ENCODE data around the gene GLOD5.

The GLOD5 gene

GRCh38 chrX:48781705-48782104, 20.2 kb downstream of the GLOD5 start:
- H3K9ac ChIP-seq (ENCODE audit: low read length): no peak overlapping the region
- no peak overlapping the region for H3K4me3 ChIP-seq (ENCODE audit: low read length)
- no peaks in the 10 kb centered on the region for H3K79me2 ChIP-seq (ENCODE audit: low read length)
- TF ChIP-seq EZH2phosphoT487 (IDR thresholded peaks at IDR 0.05; ENCODE audit: low read depth): no peak
- TF ChIP-seq CTCF (IDR thresholded peaks at IDR 0.05; ENCODE audit: low read depth, low read length): no peak
- no peaks in the 10 kb centered on the region for H4K20me1 ChIP-seq (ENCODE audit: insufficient read depth, low read length)
- H3K4me1 ChIP-seq (ENCODE audit: low read length): no peaks in the 10 kb centered on the region
- H3K9me3 ChIP-seq (ENCODE audit: insufficient read depth, low read length): no peaks in the 10 kb centered on the region
- H3K36me3 ChIP-seq (replicated peaks; ENCODE audit: low read depth, low read length): no peaks in the 10 kb centered on the region
- H3K4me2 ChIP-seq (ENCODE audit: low read length): no peak overlapping the region
- no peak overlapping the region for H2AFZ ChIP-seq (ENCODE audit: low read depth, low read length)
- no peak overlapping the region for H3K27ac ChIP-seq (ENCODE audit: low read length)
- no peaks in the 10 kb centered on the region; the same call in 1 of the 2 replicates for H3K27me3 ChIP-seq (ENCODE audit: low read depth, low read length)

- H3K9me3 ChIP-seq (ENCODE audit: insufficient read depth, low read length): no peaks in the 10 kb centered on the region
- H3K36me3 ChIP-seq (replicated peaks; ENCODE audit: low read depth, low read length): no peaks in the 10 kb centered on the region
- H3K27ac ChIP-seq (ENCODE audit: low read length): no peak overlapping the region
- no peaks in the 10 kb centered on the region for H3K79me2 ChIP-seq (ENCODE audit: low read length)
- no peak overlapping the region for H3K4me3 ChIP-seq (ENCODE audit: low read length)
- no peak for TF ChIP-seq EZH2phosphoT487 (IDR thresholded peaks at IDR 0.05; ENCODE audit: low read depth)
- no peak for TF ChIP-seq CTCF (IDR thresholded peaks at IDR 0.05; ENCODE audit: low read depth, low read length)
- no peak overlapping the region for H3K4me2 ChIP-seq (ENCODE audit: low read length)
- no peaks in the 10 kb centered on the region; the same call in 1 of the 2 replicates for H3K27me3 ChIP-seq (ENCODE audit: low read depth, low read length)
- no peaks in the 10 kb centered on the region for H4K20me1 ChIP-seq (ENCODE audit: insufficient read depth, low read length)
- H3K4me1 ChIP-seq (ENCODE audit: low read length): no peaks in the 10 kb centered on the region
- no peak overlapping the region for H3K9ac ChIP-seq (ENCODE audit: low read length)
- H2AFZ ChIP-seq (ENCODE audit: low read depth, low read length): no peak overlapping the region
Observed at GRCh38 chrX:48782216-48782615, 20.7 kb downstream of the GLOD5 start.

- Histone ChIP-seq H3K9me3 (ENCODE audit: insufficient read depth, low read length) (no peaks in the 10 kb centered on the region), H2AFZ (ENCODE audit: low read depth, low read length) (no peak overlapping the region), H3K4me1 (ENCODE audit: low read length) (no peaks in the 10 kb centered on the region), H3K4me3 (ENCODE audit: low read length) (no peak overlapping the region), H3K79me2 (ENCODE audit: low read length) (no peaks in the 10 kb centered on the region), H3K9ac (ENCODE audit: low read length) (no peak overlapping the region), H3K27ac (ENCODE audit: low read length) (no peak overlapping the region), H4K20me1 (ENCODE audit: insufficient read depth, low read length) (no peaks in the 10 kb centered on the region), H3K36me3 (replicated peaks; ENCODE audit: low read depth, low read length) (no peaks in the 10 kb centered on the region), H3K4me2 (ENCODE audit: low read length) (no peak overlapping the region), H3K27me3 (ENCODE audit: low read depth, low read length) (no peaks in the 10 kb centered on the region)
- TF ChIP-seq EZH2phosphoT487 (IDR thresholded peaks at IDR 0.05; ENCODE audit: low read depth) (no peak), CTCF (IDR thresholded peaks at IDR 0.05; ENCODE audit: low read depth, low read length) (no peak)
Observed at GRCh38 chrX:48782795-48783194, 21.2 kb downstream of the GLOD5 start.

- Histone ChIP-seq H3K79me2 (ENCODE audit: low read length) (no peaks in the 10 kb centered on the region), H3K4me3 (ENCODE audit: low read length) (no peak overlapping the region), H3K9ac (ENCODE audit: low read length) (no peak overlapping the region), H3K36me3 (replicated peaks; ENCODE audit: low read depth, low read length) (no peaks in the 10 kb centered on the region), H3K9me3 (ENCODE audit: insufficient read depth, low read length) (no peaks in the 10 kb centered on the region), H3K27me3 (ENCODE audit: low read depth, low read length) (no peaks in the 10 kb centered on the region), H2AFZ (ENCODE audit: low read depth, low read length) (no peak overlapping the region), H3K27ac (ENCODE audit: low read length) (no peak overlapping the region), H4K20me1 (ENCODE audit: insufficient read depth, low read length) (no peaks in the 10 kb centered on the region), H3K4me2 (ENCODE audit: low read length) (no peak overlapping the region), H3K4me1 (ENCODE audit: low read length) (no peaks in the 10 kb centered on the region)
- TF ChIP-seq EZH2phosphoT487 (IDR thresholded peaks at IDR 0.05; ENCODE audit: low read depth) (no peak), CTCF (IDR thresholded peaks at IDR 0.05; ENCODE audit: low read depth, low read length) (no peak)
Observed at GRCh38 chrX:48784726-48785125, 23.2 kb downstream of the GLOD5 start.

Data from OCI-LY3 (cell line).